ENCODE results near the gene C1QTNF8.

Gene C1QTNF8

DNA sequence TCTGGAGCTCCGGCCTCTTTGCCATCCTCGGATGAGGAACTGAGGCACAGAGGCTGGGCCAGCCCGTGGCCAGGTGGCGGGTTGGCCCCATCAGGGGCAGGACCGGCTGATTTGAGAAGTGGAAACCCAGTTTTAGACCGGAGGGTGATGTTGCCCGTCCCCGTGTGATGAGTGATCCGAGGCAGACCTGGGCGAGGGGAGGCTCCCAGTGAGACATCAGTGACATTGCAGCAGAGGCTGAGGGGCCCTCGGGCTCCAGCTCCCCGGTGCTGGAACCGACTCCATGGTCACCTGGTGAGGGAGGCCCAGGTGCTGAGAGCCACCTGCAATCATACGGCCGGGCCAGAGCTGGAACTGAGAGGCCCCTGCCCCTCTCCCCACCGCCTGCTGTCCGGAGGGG is 30.0 kb upstream of the C1QTNF8 start:
- H3K36me3 ChIP-seq (ENCODE audit: control insufficient read depth, insufficient read depth, low read length): no peaks in the 10 kb centered on the region
- TF ChIP-seq, protein P1, sequence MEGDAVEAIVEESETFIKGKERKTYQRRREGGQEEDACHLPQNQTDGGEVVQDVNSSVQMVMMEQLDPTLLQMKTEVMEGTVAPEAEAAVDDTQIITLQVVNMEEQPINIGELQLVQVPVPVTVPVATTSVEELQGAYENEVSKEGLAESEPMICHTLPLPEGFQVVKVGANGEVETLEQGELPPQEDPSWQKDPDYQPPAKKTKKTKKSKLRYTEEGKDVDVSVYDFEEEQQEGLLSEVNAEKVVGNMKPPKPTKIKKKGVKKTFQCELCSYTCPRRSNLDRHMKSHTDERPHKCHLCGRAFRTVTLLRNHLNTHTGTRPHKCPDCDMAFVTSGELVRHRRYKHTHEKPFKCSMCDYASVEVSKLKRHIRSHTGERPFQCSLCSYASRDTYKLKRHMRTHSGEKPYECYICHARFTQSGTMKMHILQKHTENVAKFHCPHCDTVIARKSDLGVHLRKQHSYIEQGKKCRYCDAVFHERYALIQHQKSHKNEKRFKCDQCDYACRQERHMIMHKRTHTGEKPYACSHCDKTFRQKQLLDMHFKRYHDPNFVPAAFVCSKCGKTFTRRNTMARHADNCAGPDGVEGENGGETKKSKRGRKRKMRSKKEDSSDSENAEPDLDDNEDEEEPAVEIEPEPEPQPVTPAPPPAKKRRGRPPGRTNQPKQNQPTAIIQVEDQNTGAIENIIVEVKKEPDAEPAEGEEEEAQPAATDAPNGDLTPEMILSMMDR (IDR thresholded peaks at IDR 0.05; ENCODE audit: insufficient read depth, low read length, poor library complexity, severe bottlenecking): no peak
- DNase-seq (ENCODE audit: extremely low read depth, insufficient read length): no peak
- no peak overlapping the region for H3K4me3 ChIP-seq (replicated peaks; ENCODE audit: low read depth, low read length)
- no peaks in the 10 kb centered on the region; the same call in 1 of the 2 replicates for H3K27me3 ChIP-seq (replicated peaks; ENCODE audit: control insufficient read depth, insufficient read depth, low read length)

DNA sequence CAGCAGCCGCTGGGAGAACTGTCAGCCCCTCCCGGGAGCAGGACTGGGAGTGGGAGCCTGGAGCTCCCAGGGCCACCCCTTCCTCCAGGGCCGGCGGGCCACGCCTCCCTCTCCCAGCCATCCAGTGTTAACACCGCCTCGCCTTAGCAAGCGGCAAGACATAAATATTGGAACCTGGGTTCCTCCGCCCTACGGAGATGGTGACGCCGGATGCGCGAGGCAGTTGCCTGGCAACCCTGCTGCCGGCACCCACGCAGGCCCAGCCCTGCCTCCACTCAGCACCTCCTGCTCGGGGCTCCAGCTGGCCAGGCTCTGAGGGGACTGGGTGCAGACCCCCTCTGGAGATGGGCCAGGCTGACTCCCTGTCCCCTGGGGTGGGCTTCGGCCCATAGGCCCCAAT is 29.4 kb upstream of the C1QTNF8 start:
- Histone ChIP-seq H3K27me3 (replicated peaks; ENCODE audit: control insufficient read depth, insufficient read depth, low read length) (no peaks in the 10 kb centered on the region; the same call in 1 of the 2 replicates), H3K4me3 (replicated peaks; ENCODE audit: low read depth, low read length) (no peak overlapping the region), H3K36me3 (ENCODE audit: control insufficient read depth, insufficient read depth, low read length) (no peaks in the 10 kb centered on the region)
- TF ChIP-seq, protein P1 (IDR thresholded peaks at IDR 0.05; ENCODE audit: insufficient read depth, low read length, poor library complexity, severe bottlenecking): no peak
- no peak for DNase-seq (ENCODE audit: extremely low read depth, insufficient read length)

- TF ChIP-seq, protein P1 (IDR thresholded peaks at IDR 0.05; ENCODE audit: insufficient read depth, low read length, poor library complexity, severe bottlenecking): no peak
- Histone ChIP-seq H3K36me3 (ENCODE audit: control insufficient read depth, insufficient read depth, low read length) (no peaks in the 10 kb centered on the region), H3K4me3 (replicated peaks; ENCODE audit: low read depth, low read length) (no peak overlapping the region), H3K27me3 (replicated peaks; ENCODE audit: control insufficient read depth, insufficient read depth, low read length) (no peaks in the 10 kb centered on the region; the same call in 1 of the 2 replicates)
- DNase-seq (ENCODE audit: extremely low read depth, insufficient read length): no peak
Observed at GRCh38 chr16:1124795-1125194, 28.8 kb upstream of the C1QTNF8 start.

DNA sequence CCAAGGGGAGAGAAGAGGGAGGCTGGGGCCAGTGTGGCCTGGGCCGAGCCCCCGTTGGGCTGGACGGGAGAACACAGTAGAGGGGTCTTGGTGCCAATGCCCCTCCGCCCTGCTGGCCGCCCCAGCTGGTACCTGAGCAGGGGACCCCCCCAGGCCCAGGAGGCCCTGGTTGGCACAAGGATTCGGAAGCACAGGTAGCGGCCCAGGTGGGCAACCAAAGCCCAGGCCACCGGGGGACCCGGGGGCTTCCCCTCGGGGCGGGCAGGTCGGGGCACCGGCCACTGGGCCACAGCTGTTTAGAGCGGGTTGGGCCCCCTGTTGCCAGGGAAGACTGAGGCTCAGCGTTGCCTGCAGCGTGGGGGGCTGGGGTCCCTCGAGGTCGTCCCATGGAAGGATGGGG is 28.2 kb upstream of the C1QTNF8 start:
- Histone ChIP-seq H3K27me3 (replicated peaks; ENCODE audit: control insufficient read depth, insufficient read depth, low read length) (no peaks in the 10 kb centered on the region; the same call in 1 of the 2 replicates), H3K36me3 (ENCODE audit: control insufficient read depth, insufficient read depth, low read length) (no peaks in the 10 kb centered on the region)
- TF ChIP-seq, protein P1 (IDR thresholded peaks at IDR 0.05; ENCODE audit: insufficient read depth, low read length, poor library complexity, severe bottlenecking): no peak

DNA sequence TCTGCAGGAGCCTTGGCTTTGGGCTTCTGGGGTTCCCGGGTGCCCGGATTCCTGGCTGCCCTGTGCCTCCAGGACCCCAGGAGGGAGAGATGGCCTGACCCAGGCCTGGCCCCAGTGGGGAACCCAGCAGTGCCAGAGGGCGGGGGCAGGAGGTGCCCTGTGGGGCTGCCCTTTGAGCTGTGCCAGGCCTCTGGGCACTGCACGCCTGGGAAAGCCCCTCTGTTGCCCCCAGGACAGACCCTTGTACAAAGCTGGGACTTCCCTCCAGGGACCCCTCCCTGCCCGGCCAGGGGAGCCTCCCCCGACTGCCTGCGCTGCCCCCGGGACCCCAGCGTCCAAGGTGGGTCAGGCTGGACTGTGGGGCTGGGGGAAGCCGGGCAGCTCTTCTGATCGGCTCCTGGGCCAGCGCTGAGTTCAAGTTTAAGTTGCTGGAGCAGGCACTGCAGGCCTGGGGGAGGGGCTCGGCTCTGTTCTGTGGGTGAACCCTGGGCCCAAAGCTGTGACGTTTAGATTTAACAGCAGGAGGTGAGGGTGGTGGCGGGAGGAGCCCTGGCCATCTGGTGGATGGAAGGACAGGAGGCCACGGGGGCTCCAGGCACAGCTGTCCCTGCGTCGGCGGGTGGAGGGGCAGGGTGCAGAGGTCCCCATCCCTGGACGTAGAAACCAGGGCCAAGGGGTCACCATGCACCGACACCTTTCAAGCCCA is 27.6 kb upstream of the C1QTNF8 start:
- TF ChIP-seq, protein P1 (IDR thresholded peaks at IDR 0.05; ENCODE audit: insufficient read depth, low read length, poor library complexity, severe bottlenecking): no peak
- Histone ChIP-seq H3K36me3 (ENCODE audit: control insufficient read depth, insufficient read depth, low read length) (no peaks in the 10 kb centered on the region), H3K4me3 (replicated peaks; ENCODE audit: low read depth, low read length) (no peak overlapping the region), H3K27me3 (replicated peaks; ENCODE audit: control insufficient read depth, insufficient read depth, low read length) (no peaks in the 10 kb centered on the region; the same call in 1 of the 2 replicates)
- no peak for DNase-seq (ENCODE audit: extremely low read depth, insufficient read length)

More for the DNA sequence above, 28.2 kb upstream of the C1QTNF8 start:
- no peak overlapping the region for H3K4me3 ChIP-seq (replicated peaks; ENCODE audit: low read depth, low read length)
- no peak for DNase-seq (ENCODE audit: extremely low read depth, insufficient read length)

Measured in GM06990 (cell line).